Measurements from ENCODE around the gene KCNIP1.

The KCNIP1 gene

GRCh38 chr5:170503990-170504596 is at the start of gene KCNIP1:
Gene KCNIP1 (plus strand): TSS chr5:170504020.
- no peaks in the 10 kb centered on the region for H3K36me3 ChIP-seq (ENCODE audit: control insufficient read depth, insufficient read depth, low read length)
- H3K4me3 ChIP-seq (ENCODE audit: low read depth, low read length) = peak within 1 kb of the TSS; percentile 46
- H3K4me1 ChIP-seq (ENCODE audit: control insufficient read depth, insufficient read depth, low read length) = peaks cover 2% of the 10 kb centered on the region
- peaks cover 25% of the 10 kb centered on the region for H3K27me3 ChIP-seq (ENCODE audit: control insufficient read depth, insufficient read depth, low read length)
- H3K9ac ChIP-seq (ENCODE audit: low read depth, low read length) = peak within 1 kb of the TSS; percentile 12
- no peaks in the 10 kb centered on the region for H3K9me3 ChIP-seq (ENCODE audit: control insufficient read depth, insufficient read depth, low read length)

- Histone ChIP-seq H3K27me3 (ENCODE audit: control insufficient read depth, insufficient read depth, low read length) (no peaks in the 10 kb centered on the region), H3K9ac (ENCODE audit: low read depth, low read length) (no peak overlapping the region), H3K4me3 (ENCODE audit: low read depth, low read length) (no peak overlapping the region), H3K4me1 (ENCODE audit: control insufficient read depth, insufficient read depth, low read length) (no peaks in the 10 kb centered on the region), H3K9me3 (ENCODE audit: control insufficient read depth, insufficient read depth, low read length) (no peaks in the 10 kb centered on the region), H3K36me3 (ENCODE audit: control insufficient read depth, insufficient read depth, low read length) (no peaks in the 10 kb centered on the region)
These were observed 40.4 kb upstream of the KCNIP1 start for GRCh38 chr5:170463426-170463825.

- Histone ChIP-seq H3K9me3 (ENCODE audit: control insufficient read depth, insufficient read depth, low read length) (no peaks in the 10 kb centered on the region), H3K27me3 (ENCODE audit: control insufficient read depth, insufficient read depth, low read length) (no peaks in the 10 kb centered on the region), H3K36me3 (ENCODE audit: control insufficient read depth, insufficient read depth, low read length) (no peaks in the 10 kb centered on the region), H3K4me1 (ENCODE audit: control insufficient read depth, insufficient read depth, low read length) (no peaks in the 10 kb centered on the region), H3K9ac (ENCODE audit: low read depth, low read length) (no peak overlapping the region), H3K4me3 (ENCODE audit: low read depth, low read length) (no peak overlapping the region)
These were observed 39.3 kb upstream of the KCNIP1 start for GRCh38 chr5:170464280-170465127.

GRCh38 chr5:170466553-170466952 is 37.3 kb upstream of the KCNIP1 start:
- Histone ChIP-seq H3K9me3 (ENCODE audit: control insufficient read depth, insufficient read depth, low read length) (no peaks in the 10 kb centered on the region), H3K4me3 (ENCODE audit: low read depth, low read length) (no peak overlapping the region), H3K9ac (ENCODE audit: low read depth, low read length) (no peak overlapping the region), H3K27me3 (ENCODE audit: control insufficient read depth, insufficient read depth, low read length) (no peaks in the 10 kb centered on the region), H3K4me1 (ENCODE audit: control insufficient read depth, insufficient read depth, low read length) (no peaks in the 10 kb centered on the region), H3K36me3 (ENCODE audit: control insufficient read depth, insufficient read depth, low read length) (no peaks in the 10 kb centered on the region)

GRCh38 chr5:170466988-170467707 is 36.7 kb upstream of the KCNIP1 start:
- no peaks in the 10 kb centered on the region for H3K27me3 ChIP-seq (ENCODE audit: control insufficient read depth, insufficient read depth, low read length)
- no peak overlapping the region for H3K9ac ChIP-seq (ENCODE audit: low read depth, low read length)

GRCh38 chr5:170468633-170469285 is 35.1 kb upstream of the KCNIP1 start:
- no peaks in the 10 kb centered on the region for H3K36me3 ChIP-seq (ENCODE audit: control insufficient read depth, insufficient read depth, low read length)
- H3K27me3 ChIP-seq (ENCODE audit: control insufficient read depth, insufficient read depth, low read length) = no peaks in the 10 kb centered on the region
- H3K9ac ChIP-seq (ENCODE audit: low read depth, low read length) = no peak overlapping the region
- no peak overlapping the region for H3K4me3 ChIP-seq (ENCODE audit: low read depth, low read length)
- H3K4me1 ChIP-seq (ENCODE audit: control insufficient read depth, insufficient read depth, low read length) = peaks cover 2% of the 10 kb centered on the region
- no peaks in the 10 kb centered on the region for H3K9me3 ChIP-seq (ENCODE audit: control insufficient read depth, insufficient read depth, low read length)

More at GRCh38 chr5:170466988-170467707, 36.7 kb upstream of the KCNIP1 start:
- Histone ChIP-seq H3K4me3 (ENCODE audit: low read depth, low read length) (no peak overlapping the region), H3K4me1 (ENCODE audit: control insufficient read depth, insufficient read depth, low read length) (no peaks in the 10 kb centered on the region), H3K9me3 (ENCODE audit: control insufficient read depth, insufficient read depth, low read length) (no peaks in the 10 kb centered on the region), H3K36me3 (ENCODE audit: control insufficient read depth, insufficient read depth, low read length) (no peaks in the 10 kb centered on the region)

- Histone ChIP-seq H3K9ac (ENCODE audit: low read depth, low read length) (no peak overlapping the region), H3K9me3 (ENCODE audit: control insufficient read depth, insufficient read depth, low read length) (no peaks in the 10 kb centered on the region), H3K27me3 (ENCODE audit: control insufficient read depth, insufficient read depth, low read length) (no peaks in the 10 kb centered on the region), H3K36me3 (ENCODE audit: control insufficient read depth, insufficient read depth, low read length) (no peaks in the 10 kb centered on the region), H3K4me1 (ENCODE audit: control insufficient read depth, insufficient read depth, low read length) (peaks cover 2% of the 10 kb centered on the region), H3K4me3 (ENCODE audit: low read depth, low read length) (no peak overlapping the region)
These were observed 34.4 kb upstream of the KCNIP1 start for GRCh38 chr5:170469414-170469813.

- Histone ChIP-seq H3K27me3 (ENCODE audit: control insufficient read depth, insufficient read depth, low read length) (no peaks in the 10 kb centered on the region), H3K4me3 (ENCODE audit: low read depth, low read length) (no peak overlapping the region), H3K9ac (ENCODE audit: low read depth, low read length) (no peak overlapping the region), H3K9me3 (ENCODE audit: control insufficient read depth, insufficient read depth, low read length) (no peaks in the 10 kb centered on the region), H3K36me3 (ENCODE audit: control insufficient read depth, insufficient read depth, low read length) (no peaks in the 10 kb centered on the region), H3K4me1 (ENCODE audit: control insufficient read depth, insufficient read depth, low read length) (peaks cover 2% of the 10 kb centered on the region)
These were observed 33.5 kb upstream of the KCNIP1 start for GRCh38 chr5:170470275-170470674.

- Histone ChIP-seq H3K4me3 (ENCODE audit: low read depth, low read length) (no peak overlapping the region), H3K4me1 (ENCODE audit: control insufficient read depth, insufficient read depth, low read length) (peaks cover 2% of the 10 kb centered on the region), H3K9ac (ENCODE audit: low read depth, low read length) (no peak overlapping the region), H3K9me3 (ENCODE audit: control insufficient read depth, insufficient read depth, low read length) (no peaks in the 10 kb centered on the region), H3K27me3 (ENCODE audit: control insufficient read depth, insufficient read depth, low read length) (no peaks in the 10 kb centered on the region), H3K36me3 (ENCODE audit: control insufficient read depth, insufficient read depth, low read length) (no peaks in the 10 kb centered on the region)
These were observed 32.9 kb upstream of the KCNIP1 start for GRCh38 chr5:170470808-170471404.

- H3K27me3 ChIP-seq (ENCODE audit: control insufficient read depth, insufficient read depth, low read length) = no peaks in the 10 kb centered on the region
- H3K4me1 ChIP-seq (ENCODE audit: control insufficient read depth, insufficient read depth, low read length) = peaks cover 2% of the 10 kb centered on the region
- no peaks in the 10 kb centered on the region for H3K36me3 ChIP-seq (ENCODE audit: control insufficient read depth, insufficient read depth, low read length)
- no peaks in the 10 kb centered on the region for H3K9me3 ChIP-seq (ENCODE audit: control insufficient read depth, insufficient read depth, low read length)
- no peak overlapping the region for H3K4me3 ChIP-seq (ENCODE audit: low read depth, low read length)
- no peak overlapping the region for H3K9ac ChIP-seq (ENCODE audit: low read depth, low read length)
These were observed 32.2 kb upstream of the KCNIP1 start for GRCh38 chr5:170471551-170472178.

GRCh38 chr5:170473642-170474041 is 30.2 kb upstream of the KCNIP1 start:
- H3K9me3 ChIP-seq (ENCODE audit: control insufficient read depth, insufficient read depth, low read length) = no peaks in the 10 kb centered on the region
- H3K9ac ChIP-seq (ENCODE audit: low read depth, low read length) = no peak overlapping the region

More at GRCh38 chr5:170473642-170474041, 30.2 kb upstream of the KCNIP1 start:
- Histone ChIP-seq H3K4me1 (ENCODE audit: control insufficient read depth, insufficient read depth, low read length) (peaks cover 2% of the 10 kb centered on the region), H3K27me3 (ENCODE audit: control insufficient read depth, insufficient read depth, low read length) (no peaks in the 10 kb centered on the region), H3K36me3 (ENCODE audit: control insufficient read depth, insufficient read depth, low read length) (no peaks in the 10 kb centered on the region), H3K4me3 (ENCODE audit: low read depth, low read length) (no peak overlapping the region)
